C4-2B (cell line): ENCODE measurements around the gene LSM4.

Experiments
- CTCF ChIP-seq: fragments of 450-650 bp; conservative IDR thresholded peaks from 2 replicates; pipeline ENCODE4 v1.5.1; 2017; ENCODE audit warnings: mild to moderate bottlenecking
- ZFX ChIP-seq: fragments of 450-650 bp; IDR thresholded peaks from 2 replicates; pipeline ENCODE4 v1.6.1; 2017

GRCh38 chr19:18262144-18262543, 60.7 kb downstream of the LSM4 start:
- TF ChIP-seq CTCF, result no peak
- no peak for TF ChIP-seq ZFX
